Neural cell (in vitro differentiated cells): ENCODE measurements around the gene NFATC3. TPM values are rescaled to one million over a fixed set of nuclear protein-coding genes. Genes with fewer than 3 reads are reported as not detected.

Source experiments
- H2AFZ ChIP-seq: fragments of 200-600, 300-800 bp; sonication (generic), shearing (Covaris generic); 2 replicates; pipeline ENCODE4 v1.6.0; 2014; ENCODE audit warnings: low read depth, mild to moderate bottlenecking, antibody characterized with exemption, low read length, moderate library complexity
- H3F3A ChIP-seq: fragments of 200-600 bp; shearing (Covaris generic); 2 replicates; pipeline ENCODE4 v1.6.1; 2016; ENCODE audit warnings: mild to moderate bottlenecking, moderate library complexity, mixed read lengths, antibody characterized with exemption, low read length; ENCODE audit not compliant: insufficient read depth, poor library complexity, severe bottlenecking
- H3K27ac ChIP-seq: fragments of 200-600, 300-800 bp; sonication (generic), shearing (Covaris generic); 2 replicates; pipeline ENCODE4 v1.5.1; 2014; ENCODE audit warnings: mild to moderate bottlenecking, low read length, moderate library complexity
- H3K27me3 ChIP-seq: fragments of 300-800, 200-600 bp; sonication (generic), shearing (Covaris generic); 2 replicates; pipeline ENCODE4 v1.6.0; 2014; ENCODE audit warnings: mild to moderate bottlenecking, low read depth, low read length, moderate library complexity; ENCODE audit not compliant: insufficient read depth
- H3K36me3 ChIP-seq: fragments of 300-800, 200-600 bp; sonication (generic), shearing (Covaris generic); 2 replicates; pipeline ENCODE4 v1.5.1; 2014; ENCODE audit warnings: mild to moderate bottlenecking, antibody characterized with exemption, low read length, moderate library complexity; ENCODE audit not compliant: insufficient read depth
- H3K4me2 ChIP-seq: fragments of 300-800, 200-600 bp; sonication (generic), shearing (Covaris generic); 2 replicates; pipeline ENCODE4 v1.6.0; 2014; ENCODE audit warnings: mild to moderate bottlenecking, low read length
- H3K4me3 ChIP-seq: fragments of 300-800, 200-600 bp; sonication (generic), shearing (Covaris generic); 2 replicates; pipeline ENCODE4 v1.5.1; 2014; ENCODE audit warnings: mild to moderate bottlenecking, low read length, moderate library complexity
- H3K79me2 ChIP-seq: fragments of 200-600 bp; shearing (Covaris generic); replicated peaks from 2 replicates; pipeline ENCODE4 v1.6.0; 2014; ENCODE audit warnings: mild to moderate bottlenecking, low read length, moderate library complexity; ENCODE audit not compliant: insufficient read depth
- H3K9ac ChIP-seq: fragments of 300-800, 200-600 bp; sonication (generic), shearing (Covaris generic); 2 replicates; pipeline ENCODE4 v1.6.1; 2016; ENCODE audit warnings: mild to moderate bottlenecking, low read length, mixed read lengths
- H3K9me2 ChIP-seq: fragments of 200-600 bp; shearing (Covaris generic); 2 replicates; pipeline ENCODE4 v1.6.1; 2016; ENCODE audit warnings: mild to moderate bottlenecking, low read length, mixed read lengths; ENCODE audit not compliant: insufficient read depth
- H3K9me3 ChIP-seq: fragments of 200-600, 300-800 bp; sonication (generic), shearing (Covaris generic); 2 replicates; pipeline ENCODE4 v1.6.1; 2016; ENCODE audit warnings: mild to moderate bottlenecking, mixed run types, low read length, moderate library complexity, mixed read lengths
- H4K20me1 ChIP-seq: fragments of 200-600 bp; shearing (Covaris generic); 2 replicates; pipeline ENCODE4 v1.6.1; 2016; ENCODE audit warnings: mild to moderate bottlenecking, mixed run types; ENCODE audit not compliant: insufficient read depth
- EP300 ChIP-seq: fragments of 450-650 bp; conservative IDR thresholded peaks from 2 replicates; pipeline ENCODE4 v1.6.1; 2014; ENCODE audit warnings: antibody characterized with exemption, mild to moderate bottlenecking, moderate library complexity; ENCODE audit not compliant: poor library complexity, severe bottlenecking
- EZH2 ChIP-seq: fragments of 200-600, 300-800 bp; shearing (Covaris generic), sonication (generic); IDR thresholded peaks from 2 replicates; pipeline ENCODE4 v1.6.1; 2014; ENCODE audit warnings: antibody characterized with exemption, low read length, borderline replicate concordance, mild to moderate bottlenecking; ENCODE audit not compliant: insufficient read depth, poor library complexity, severe bottlenecking
- MXI1 ChIP-seq: fragments of 450-650 bp; conservative IDR thresholded peaks from 2 replicates; pipeline ENCODE4 v1.6.1; 2014; ENCODE audit warnings: antibody characterized with exemption, mild to moderate bottlenecking; ENCODE audit not compliant: poor library complexity, severe bottlenecking
- POLR2AphosphoS5 ChIP-seq: IDR thresholded peaks from 2 replicates; pipeline ENCODE4 v1.6.1; 2012
- RAD21 ChIP-seq: fragments of 450-650 bp; conservative IDR thresholded peaks from 2 replicates; pipeline ENCODE4 v1.6.1; 2014; ENCODE audit warnings: antibody characterized with exemption, mild to moderate bottlenecking, moderate library complexity
- SMC3 ChIP-seq: fragments of 450-650 bp; conservative IDR thresholded peaks from 2 replicates; pipeline ENCODE4 v1.6.1; 2014; ENCODE audit warnings: antibody characterized with exemption, mild to moderate bottlenecking, moderate library complexity; ENCODE audit not compliant: poor library complexity
- TAF1 ChIP-seq: IDR thresholded peaks from 2 replicates; pipeline ENCODE4 v1.6.1; 2012; ENCODE audit warnings: low read depth
- polyA plus RNA-seq: library from polyadenylated mRNA; depleted of rRNA; stranded (reverse); fragments of >200 nt; gene quantifications from 2 replicates; pipeline ENCODE4 v1.2.3, GENCODE V29; 2014
- TF ChIP-seq, protein P1 (sequence below): IDR thresholded peaks from 2 replicates; pipeline ENCODE4 v1.6.1; 2012; ENCODE audit warnings: borderline replicate concordance
- TF ChIP-seq, protein P2 (sequence below): fragments of 450-650 bp; IDR thresholded peaks from 2 replicates; pipeline ENCODE4 v1.5.1; 2014; ENCODE audit warnings: antibody characterized with exemption, mild to moderate bottlenecking, moderate library complexity; ENCODE audit not compliant: poor library complexity, severe bottlenecking

Gene NFATC3
- polyA plus RNA-seq, 1 donor from 2014 or later = 6.2 TPM

DNA sequence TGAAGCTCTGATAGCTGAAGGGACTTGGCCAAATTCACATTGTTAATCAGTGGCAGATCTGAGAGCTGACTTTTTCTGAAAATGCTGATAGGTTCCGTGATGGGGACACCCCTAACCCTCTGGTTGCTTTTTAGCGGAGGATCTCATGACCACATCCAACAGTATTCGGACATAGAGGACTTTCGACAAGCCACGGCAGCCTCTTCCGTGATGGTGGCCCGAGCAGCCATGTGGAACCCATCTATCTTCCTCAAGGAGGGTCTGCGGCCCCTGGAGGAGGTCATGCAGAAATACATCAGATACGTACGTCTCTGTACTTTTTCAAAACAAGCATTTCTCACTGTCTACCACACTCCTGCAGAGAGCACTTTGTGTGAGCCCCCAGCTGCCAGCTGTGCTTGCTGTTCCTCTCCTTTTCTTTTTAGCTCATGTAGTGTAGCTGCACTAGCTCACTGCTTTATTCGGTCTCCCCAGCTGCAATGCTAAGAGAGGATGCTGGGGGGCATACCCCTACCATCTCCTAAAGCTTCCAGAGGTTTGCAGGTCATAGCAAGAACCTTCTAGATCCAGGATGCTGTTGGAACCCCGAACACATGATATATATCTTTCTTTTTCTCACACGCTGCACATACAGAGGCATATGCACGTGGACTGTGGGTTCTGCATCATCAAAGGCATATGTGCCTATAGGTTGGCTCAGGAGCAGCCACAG, 14.2 kb upstream of the NFATC3 start:
- no peak overlapping the region for H3K4me2 ChIP-seq
- H3K27me3 ChIP-seq = no peaks in the 10 kb centered on the region
- no peaks in the 10 kb centered on the region for H4K20me1 ChIP-seq
- TF ChIP-seq, protein P1, sequence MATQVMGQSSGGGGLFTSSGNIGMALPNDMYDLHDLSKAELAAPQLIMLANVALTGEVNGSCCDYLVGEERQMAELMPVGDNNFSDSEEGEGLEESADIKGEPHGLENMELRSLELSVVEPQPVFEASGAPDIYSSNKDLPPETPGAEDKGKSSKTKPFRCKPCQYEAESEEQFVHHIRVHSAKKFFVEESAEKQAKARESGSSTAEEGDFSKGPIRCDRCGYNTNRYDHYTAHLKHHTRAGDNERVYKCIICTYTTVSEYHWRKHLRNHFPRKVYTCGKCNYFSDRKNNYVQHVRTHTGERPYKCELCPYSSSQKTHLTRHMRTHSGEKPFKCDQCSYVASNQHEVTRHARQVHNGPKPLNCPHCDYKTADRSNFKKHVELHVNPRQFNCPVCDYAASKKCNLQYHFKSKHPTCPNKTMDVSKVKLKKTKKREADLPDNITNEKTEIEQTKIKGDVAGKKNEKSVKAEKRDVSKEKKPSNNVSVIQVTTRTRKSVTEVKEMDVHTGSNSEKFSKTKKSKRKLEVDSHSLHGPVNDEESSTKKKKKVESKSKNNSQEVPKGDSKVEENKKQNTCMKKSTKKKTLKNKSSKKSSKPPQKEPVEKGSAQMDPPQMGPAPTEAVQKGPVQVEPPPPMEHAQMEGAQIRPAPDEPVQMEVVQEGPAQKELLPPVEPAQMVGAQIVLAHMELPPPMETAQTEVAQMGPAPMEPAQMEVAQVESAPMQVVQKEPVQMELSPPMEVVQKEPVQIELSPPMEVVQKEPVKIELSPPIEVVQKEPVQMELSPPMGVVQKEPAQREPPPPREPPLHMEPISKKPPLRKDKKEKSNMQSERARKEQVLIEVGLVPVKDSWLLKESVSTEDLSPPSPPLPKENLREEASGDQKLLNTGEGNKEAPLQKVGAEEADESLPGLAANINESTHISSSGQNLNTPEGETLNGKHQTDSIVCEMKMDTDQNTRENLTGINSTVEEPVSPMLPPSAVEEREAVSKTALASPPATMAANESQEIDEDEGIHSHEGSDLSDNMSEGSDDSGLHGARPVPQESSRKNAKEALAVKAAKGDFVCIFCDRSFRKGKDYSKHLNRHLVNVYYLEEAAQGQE = no peak
- TF ChIP-seq, protein P2, sequence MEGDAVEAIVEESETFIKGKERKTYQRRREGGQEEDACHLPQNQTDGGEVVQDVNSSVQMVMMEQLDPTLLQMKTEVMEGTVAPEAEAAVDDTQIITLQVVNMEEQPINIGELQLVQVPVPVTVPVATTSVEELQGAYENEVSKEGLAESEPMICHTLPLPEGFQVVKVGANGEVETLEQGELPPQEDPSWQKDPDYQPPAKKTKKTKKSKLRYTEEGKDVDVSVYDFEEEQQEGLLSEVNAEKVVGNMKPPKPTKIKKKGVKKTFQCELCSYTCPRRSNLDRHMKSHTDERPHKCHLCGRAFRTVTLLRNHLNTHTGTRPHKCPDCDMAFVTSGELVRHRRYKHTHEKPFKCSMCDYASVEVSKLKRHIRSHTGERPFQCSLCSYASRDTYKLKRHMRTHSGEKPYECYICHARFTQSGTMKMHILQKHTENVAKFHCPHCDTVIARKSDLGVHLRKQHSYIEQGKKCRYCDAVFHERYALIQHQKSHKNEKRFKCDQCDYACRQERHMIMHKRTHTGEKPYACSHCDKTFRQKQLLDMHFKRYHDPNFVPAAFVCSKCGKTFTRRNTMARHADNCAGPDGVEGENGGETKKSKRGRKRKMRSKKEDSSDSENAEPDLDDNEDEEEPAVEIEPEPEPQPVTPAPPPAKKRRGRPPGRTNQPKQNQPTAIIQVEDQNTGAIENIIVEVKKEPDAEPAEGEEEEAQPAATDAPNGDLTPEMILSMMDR = no peak
- TF ChIP-seq EZH2 = no peak
- TF ChIP-seq EP300 = no peak
- TF ChIP-seq TAF1 = no peak
- TF ChIP-seq POLR2AphosphoS5 = no peak
- TF ChIP-seq SMC3 = no peak
- no peak for TF ChIP-seq RAD21
- no peak for TF ChIP-seq MXI1
- peaks cover 5% of the 10 kb centered on the region for H3K36me3 ChIP-seq
- no peaks in the 10 kb centered on the region for H3K9me3 ChIP-seq
- no peak overlapping the region for H3K27ac ChIP-seq
- H3K9me2 ChIP-seq = no peaks in the 10 kb centered on the region
- H3K9ac ChIP-seq = no peak overlapping the region
- no peaks in the 10 kb centered on the region for H3F3A ChIP-seq
- no peaks in the 10 kb centered on the region for H3K79me2 ChIP-seq
- no peak overlapping the region for H2AFZ ChIP-seq
- H3K4me3 ChIP-seq = no peak overlapping the region

DNA sequence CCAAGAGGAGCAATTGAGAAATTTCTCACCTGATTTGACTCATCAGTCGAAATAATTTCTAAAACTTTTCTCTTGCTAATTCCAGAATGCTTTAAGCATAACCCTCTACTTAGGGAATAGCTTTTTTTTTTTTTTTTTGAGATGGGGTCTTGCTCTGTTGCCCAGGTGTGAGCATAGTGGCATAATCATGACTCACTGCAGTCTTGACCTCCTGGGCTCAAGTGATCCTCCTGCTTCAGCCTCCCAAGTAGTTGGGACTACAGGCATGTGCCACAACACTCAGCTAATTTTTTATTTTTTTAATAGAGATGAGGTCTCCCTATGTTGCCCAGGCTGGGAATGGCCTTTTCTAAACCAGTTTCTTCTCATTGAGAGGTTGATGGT, 13.7 kb upstream of the NFATC3 start:
- TF ChIP-seq MXI1 = no peak
- TF ChIP-seq EZH2 = no peak
- TF ChIP-seq TAF1 = no peak
- TF ChIP-seq POLR2AphosphoS5 = no peak
- TF ChIP-seq, protein P2 = no peak
- TF ChIP-seq, protein P1 = no peak
- no peak for TF ChIP-seq SMC3
- TF ChIP-seq RAD21 = no peak
- TF ChIP-seq EP300 = no peak
- H3K27me3 ChIP-seq = no peaks in the 10 kb centered on the region

More for the DNA sequence above, 13.7 kb upstream of the NFATC3 start:
- H3K9me3 ChIP-seq = no peaks in the 10 kb centered on the region
- H3K27ac ChIP-seq = no peak overlapping the region
- no peak overlapping the region for H2AFZ ChIP-seq
- H4K20me1 ChIP-seq = no peaks in the 10 kb centered on the region
- H3F3A ChIP-seq = no peaks in the 10 kb centered on the region
- no peak overlapping the region for H3K4me3 ChIP-seq
- no peak overlapping the region for H3K4me2 ChIP-seq
- H3K9me2 ChIP-seq = no peaks in the 10 kb centered on the region
- H3K79me2 ChIP-seq = no peaks in the 10 kb centered on the region
- H3K36me3 ChIP-seq = peaks cover 5% of the 10 kb centered on the region
- H3K9ac ChIP-seq = no peak overlapping the region
